Heart left ventricle (tissue), 16 donors: ENCODE results near the gene TXNRD2. TPM values are rescaled to one million over a fixed set of nuclear protein-coding genes. Genes with fewer than 3 reads are reported as not detected.

Source experiments
- ATAC-seq, 4 donors: fragments of 200-7000 bp; cut with Tn5 transposase; one replicate each; pipeline ENCODE4 v1.9.1; 2020 to 2022; ENCODE audit warnings: moderate library complexity in 4 of 4, mild to moderate bottlenecking in 3 of 4, moderate number of reproducible peaks in 1 of 4
- DNase-seq, 5 donors: peaks; one replicate each; pipeline ENCODE4 v3.0.0-alpha.2; 2020
- H3K27ac ChIP-seq, 12 donors: fragments of 200-600 bp; sonication (generic) in 4 of 12; one replicate each; pipeline versions ENCODE4 v1.5.0 to v1.8.0; 2016 to 2022; ENCODE audit warnings: mild to moderate bottlenecking in 2 of 12
- H3K27me3 ChIP-seq, 9 donors: fragments of 200-600 bp; sonication (generic) in 2 of 9; one replicate each; pipeline versions ENCODE4 v1.5.1 to v1.8.0; 2016 to 2022; ENCODE audit warnings: mild to moderate bottlenecking in 3 of 9
- H3K36me3 ChIP-seq, 9 donors: fragments of 200-600 bp; sonication (generic) in 2 of 9; one replicate each; pipeline versions ENCODE4 v1.5.0 to v1.8.0; 2018 to 2022; ENCODE audit warnings: mild to moderate bottlenecking in 2 of 9
- H3K4me1 ChIP-seq, 12 donors: fragments of 200-600 bp; sonication (generic) in 4 of 12; one replicate each; pipeline versions ENCODE4 v1.5.0 to v1.8.0; 2016 to 2022; ENCODE audit warnings: mild to moderate bottlenecking in 3 of 12
- H3K4me3 ChIP-seq, 12 donors: fragments of 200-600 bp; sonication (generic) in 4 of 12; one replicate each; pipeline versions ENCODE4 v1.5.0 to v1.8.0; 2017 to 2022; ENCODE audit warnings: mild to moderate bottlenecking in 9 of 12, moderate library complexity in 4 of 12
- H3K9me3 ChIP-seq, 12 donors: fragments of 200-600 bp; sonication (generic) in 4 of 12; one replicate each; pipeline versions ENCODE4 v1.5.0 to v1.8.0; 2016 to 2022; ENCODE audit warnings: mild to moderate bottlenecking in 1 of 12
- POLR2A ChIP-seq, 2 donors: fragments of 450-650 bp; IDR thresholded peaks; one replicate each; pipeline ENCODE4 v1.6.1; 2017; ENCODE audit warnings: antibody characterized with exemption in 2 of 2, mild to moderate bottlenecking in 2 of 2, moderate library complexity in 2 of 2
- WGBS, 4 donors: extraction: QIAGEN DNeasy Blood & Tissue Kit in 2 of 4; methylation state at CpG; one replicate each; pipeline versions ENCODE4 v1.1.5 to v1.1.7; 2013 to 2018; 5-methylcytosine and 5-hydroxymethylcytosine counted together
- intact Hi-C, 10 donors: fragments of 100-400 bp; cut with DNase I; formaldehyde crosslinking; loops; one replicate each; pipeline versions ENCODE4 v1.11.1 to v1.14.2; 2022
- polyA plus RNA-seq, 2 donors: library from polyadenylated mRNA; stranded (reverse); fragments of 200-250 nt; gene quantifications; one replicate each; pipeline ENCODE4 v1.2.3, GENCODE V29; 2013
- total RNA-seq, 9 donors: library from RNA; depleted of rRNA in 2 of 9; stranded (reverse); fragments of >200 nt in 2 of 9; fragmentation: NEBNext Ultra II Directional in 3 of 9; extraction: Animal tissue kit (Norgen Biotek cat#: 25700) in 3 of 9; gene quantifications; one replicate each; pipeline versions ENCODE4 v1.1.0 to v1.2.4, GENCODE V29; 2016 to 2023
- TF ChIP-seq, protein P1 (sequence below), 12 donors: fragments of 200-600 bp; sonication (generic) in 4 of 12; IDR thresholded peaks; one replicate each; pipeline versions ENCODE4 v1.5.0 to v1.8.0; 2018 to 2022; ENCODE audit warnings: antibody characterized with exemption in 12 of 12, mild to moderate bottlenecking in 5 of 12
- donor health status: ischemic (EF 13 %, LVEDD 7.1; RV severe dilation, severe dysfunction).
- donor health status: healthy with polysubstance abuse.
- donor health status: DM: no; HTN: yes; CAD: no.
- donor health status: DM: no; HTN: no; CAD: no.
- donor health status: ischemic (EF 25% LVEDD 6.9; RV normal size, moderate dysfunction).
- donor health status: ischemic (EF 25% LVEDD 5.7; RV mildly dilated, moderate dysfunction).
- donor health status: healthy.
- donor health status: DM: yes; HTN: yes; CAD: no.
- donor health status: ischemic (EF 35%, LVEDD 5.7; RV mildly dilated, moderate dysfunction).
- donor health status: nonischemic (EF 11% LVEDD 7.7; RV severe dilation, severe dysfunction).
- donor health status: DM: yes; HTN: yes; CAD: no.
- donor health status: PGD.
- donor health status: ischemic (EF 29% LVEDD 5.4; RV normal size, mild dysfunction).
- donor health status: nonischemic (EF 23%, LVEDD 6.1; RV moderate dilation, normal function).

The TXNRD2 gene
- total and polyA plus RNA-seq, 11 donors = 23.4 to 60.2 (median 33.5) TPM

DNA sequence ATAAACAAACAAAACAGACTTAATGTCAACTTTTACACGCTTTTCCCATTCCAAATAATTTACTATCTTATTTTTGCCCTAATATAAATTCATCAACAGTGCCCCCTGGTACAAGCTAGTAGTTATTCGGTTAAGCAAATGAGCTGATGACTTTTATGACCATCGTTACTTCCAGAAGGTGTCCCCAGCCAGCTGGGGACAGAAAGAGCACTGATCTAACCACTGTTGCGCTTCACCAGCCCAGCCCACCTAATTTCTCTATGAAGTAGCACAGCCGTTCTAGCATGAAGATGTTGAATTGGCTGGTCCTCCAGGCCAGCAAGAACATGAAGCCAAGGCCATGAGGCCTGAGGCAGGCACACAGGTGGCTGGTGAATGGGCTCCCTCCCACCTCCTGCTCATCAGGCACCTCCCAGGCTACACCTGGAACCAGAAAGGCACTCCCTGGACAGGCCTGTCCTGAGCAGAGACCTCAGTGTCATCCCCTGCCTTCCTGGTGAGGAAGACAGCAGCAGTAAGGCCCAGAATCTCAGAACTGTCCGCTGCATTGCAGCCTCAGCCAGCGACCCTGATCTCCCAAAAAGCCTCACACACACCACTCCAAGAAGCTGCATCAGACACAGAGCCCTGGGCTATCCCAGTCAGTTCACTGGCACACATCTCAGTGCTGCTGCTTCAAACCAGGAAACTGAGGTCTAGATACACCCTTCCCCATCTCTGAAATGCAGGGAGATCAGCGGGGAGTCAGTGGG lies 99.8 kb downstream of the TXNRD2 start:
- 93 to 97% (median 95%) methylated on average over 6 to 8 of the region's 8 CpGs for WGBS, 4 donors

DNA sequence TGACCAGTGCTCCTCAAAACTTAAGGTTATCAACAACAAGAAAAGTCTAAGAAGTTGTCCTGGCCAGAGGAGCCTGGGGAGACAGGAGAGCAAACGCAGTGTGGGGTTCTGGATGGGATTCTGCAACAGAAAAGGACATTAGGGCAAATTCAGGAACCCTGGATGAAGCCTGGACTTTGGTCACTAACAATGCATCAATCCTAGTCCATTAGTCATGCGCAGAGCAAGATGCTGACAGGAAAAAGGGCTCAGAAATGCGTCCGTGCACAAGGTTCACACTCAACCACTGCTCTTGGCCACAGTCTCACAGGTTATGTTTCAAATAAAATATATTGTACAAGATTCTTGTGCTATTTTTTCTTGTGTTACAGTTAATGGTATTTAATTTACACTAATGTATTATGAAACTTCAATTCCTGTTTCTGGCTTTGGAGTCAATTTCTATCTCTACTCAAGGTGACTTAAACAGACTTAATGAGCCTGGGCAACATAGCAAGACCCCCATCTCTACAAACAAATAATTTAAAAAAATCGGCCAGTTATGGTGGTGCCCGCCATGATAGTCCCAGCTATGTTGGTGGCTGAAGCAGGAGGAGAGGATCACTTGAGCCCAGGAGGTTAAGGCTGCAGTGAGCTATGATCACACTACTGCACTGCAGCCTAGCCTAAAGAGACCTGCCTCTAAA lies 100.5 kb downstream of the TXNRD2 start:
- no peak for TF ChIP-seq POLR2A (IDR thresholded peaks at IDR 0.05)
- TF ChIP-seq, protein P1, sequence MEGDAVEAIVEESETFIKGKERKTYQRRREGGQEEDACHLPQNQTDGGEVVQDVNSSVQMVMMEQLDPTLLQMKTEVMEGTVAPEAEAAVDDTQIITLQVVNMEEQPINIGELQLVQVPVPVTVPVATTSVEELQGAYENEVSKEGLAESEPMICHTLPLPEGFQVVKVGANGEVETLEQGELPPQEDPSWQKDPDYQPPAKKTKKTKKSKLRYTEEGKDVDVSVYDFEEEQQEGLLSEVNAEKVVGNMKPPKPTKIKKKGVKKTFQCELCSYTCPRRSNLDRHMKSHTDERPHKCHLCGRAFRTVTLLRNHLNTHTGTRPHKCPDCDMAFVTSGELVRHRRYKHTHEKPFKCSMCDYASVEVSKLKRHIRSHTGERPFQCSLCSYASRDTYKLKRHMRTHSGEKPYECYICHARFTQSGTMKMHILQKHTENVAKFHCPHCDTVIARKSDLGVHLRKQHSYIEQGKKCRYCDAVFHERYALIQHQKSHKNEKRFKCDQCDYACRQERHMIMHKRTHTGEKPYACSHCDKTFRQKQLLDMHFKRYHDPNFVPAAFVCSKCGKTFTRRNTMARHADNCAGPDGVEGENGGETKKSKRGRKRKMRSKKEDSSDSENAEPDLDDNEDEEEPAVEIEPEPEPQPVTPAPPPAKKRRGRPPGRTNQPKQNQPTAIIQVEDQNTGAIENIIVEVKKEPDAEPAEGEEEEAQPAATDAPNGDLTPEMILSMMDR (IDR thresholded peaks at IDR 0.05) = no peak
- intact Hi-C loops = no loop called here
- DNase-seq (no peak), ATAC-seq (no peak)
- Histone ChIP-seq H3K9me3 (no peaks in the 10 kb centered on the region), H3K36me3 (no peaks in the 10 kb centered on the region), H3K4me1 (peaks cover 0 to 33% (median 18%) of the 10 kb centered on the region in 12 donors), H3K27ac (no peak overlapping the region), H3K27me3 (no peaks in the 10 kb centered on the region), H3K4me3 (no peak overlapping the region)
- 93 to 98% (median 95%) methylated on average over 6 of the region's 6 CpGs for WGBS, 4 donors

More for the DNA sequence above, 99.8 kb downstream of the TXNRD2 start:
- ATAC-seq = no peak
- no peak overlapping the region for H3K4me3 ChIP-seq
- no peak for DNase-seq
- no peaks in the 10 kb centered on the region for H3K36me3 ChIP-seq
- H3K4me1 ChIP-seq = peaks cover 0 to 33% (median 18%) of the 10 kb centered on the region in 12 donors
- TF ChIP-seq, protein P1 (IDR thresholded peaks at IDR 0.05) = no peak
- no peak for TF ChIP-seq POLR2A (IDR thresholded peaks at IDR 0.05)
- H3K9me3 ChIP-seq = no peaks in the 10 kb centered on the region
- intact Hi-C loops = no loop called here
- no peaks in the 10 kb centered on the region for H3K27me3 ChIP-seq
- H3K27ac ChIP-seq = no peak overlapping the region

DNA sequence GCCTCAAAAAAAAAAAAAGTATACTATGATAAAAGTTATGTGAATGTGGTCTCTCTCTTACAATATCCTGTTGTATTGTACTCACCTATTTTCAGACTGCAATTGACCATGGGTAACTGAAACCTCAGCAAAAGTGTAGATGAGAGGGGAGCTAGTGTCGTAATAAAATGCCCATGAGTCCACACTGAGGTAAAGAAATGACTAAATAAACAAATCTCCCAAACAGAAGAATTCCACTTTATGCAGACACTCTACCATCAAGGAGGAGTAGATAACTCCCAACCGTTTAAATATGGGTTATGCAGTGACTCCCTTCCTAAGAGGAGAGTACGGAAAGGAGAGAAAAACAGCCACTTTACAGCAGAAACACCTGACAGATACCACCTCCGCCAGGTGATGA lies 101.6 kb downstream of the TXNRD2 start:
- TF ChIP-seq POLR2A (IDR thresholded peaks at IDR 0.05) = no peak
- TF ChIP-seq, protein P1 (IDR thresholded peaks at IDR 0.05) = no peak
- Histone ChIP-seq H3K4me1 (peaks cover 0 to 29% (median 17%) of the 10 kb centered on the region in 12 donors), H3K27ac (no peak overlapping the region), H3K4me3 (no peak overlapping the region), H3K9me3 (no peaks in the 10 kb centered on the region), H3K36me3 (no peaks in the 10 kb centered on the region), H3K27me3 (no peaks in the 10 kb centered on the region)
- intact Hi-C loops = no loop called here
- 82 to 90% (median 88%) methylated on average over 4 of the region's 4 CpGs for WGBS, 4 donors
- DNase-seq (no peak), ATAC-seq (no peak)

DNA sequence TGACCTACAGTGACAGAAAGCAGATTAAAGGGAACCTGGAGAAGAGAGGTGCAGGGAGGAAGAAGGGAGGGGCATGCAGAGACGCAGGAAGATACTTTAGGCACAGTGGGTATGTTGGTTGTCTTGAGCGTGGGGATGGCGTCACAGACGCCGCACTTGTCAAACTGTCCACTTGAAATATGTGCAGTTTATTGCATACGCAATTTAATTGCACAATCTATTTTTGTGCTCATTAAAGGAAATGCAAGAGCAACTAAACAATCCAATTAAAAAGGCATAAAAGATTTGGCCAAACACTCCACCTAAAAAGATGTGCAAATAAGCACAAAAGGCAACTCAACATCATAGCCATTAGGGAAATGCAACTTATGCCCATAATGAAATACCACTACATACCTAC lies 103.7 kb downstream of the TXNRD2 start:
- TF ChIP-seq, protein P1 (IDR thresholded peaks at IDR 0.05) = no peak
- TF ChIP-seq POLR2A (IDR thresholded peaks at IDR 0.05) = no peak

More for the DNA sequence above, 103.7 kb downstream of the TXNRD2 start:
- no peaks in the 10 kb centered on the region for H3K36me3 ChIP-seq
- H3K27me3 ChIP-seq = no peaks in the 10 kb centered on the region
- no peaks in the 10 kb centered on the region for H3K9me3 ChIP-seq
- ATAC-seq (no peak), DNase-seq (no peak)
- H3K4me3 ChIP-seq = no peak overlapping the region
- no peak overlapping the region for H3K27ac ChIP-seq
- intact Hi-C loops = no loop called here
- WGBS, 4 donors = 90 to 96% (median 92%) methylated on average over 6 of the region's 6 CpGs
- peaks cover 0 to 8% (median under 1%) of the 10 kb centered on the region in 12 donors for H3K4me1 ChIP-seq
